SK-N-SH (cell line): ENCODE measurements around the gene CDK18. TPM values are rescaled to one million over a fixed set of nuclear protein-coding genes. Genes with fewer than 3 reads are reported as not detected.

Experiments
- CTCF ChIA-PET: fragments of 300-600, 350-600 bp; formaldehyde crosslinking; extraction: SDS; loops from one replicate; lab custom pipeline; 2021; lab: Yijun Ruan, JAX
- POLR2A ChIA-PET: fragments of 350-600 bp; sonication (Branson Sonifier 250); formaldehyde crosslinking; extraction: SDS; loops from one replicate; lab custom pipeline; 2020; ENCODE audit warnings: antibody characterized with exemption, inconsistent platforms; lab: Yijun Ruan, JAX
- DNase-seq: peaks from one replicate; pipeline ENCODE4 v3.0.0; 2012
- H2AFZ ChIP-seq: fragments of 200-600 bp; sonication (generic); 2 replicates; pipeline ENCODE4 v1.8.1; 2016; ENCODE audit warnings: antibody characterized with exemption, mild to moderate bottlenecking, low read depth
- H3F3A ChIP-seq: fragments of 200-600 bp; sonication (generic); replicated peaks from 2 replicates; pipeline ENCODE3; 2016; ENCODE audit warnings: antibody characterized with exemption, mild to moderate bottlenecking; ENCODE audit not compliant: insufficient read depth
- H3K27ac ChIP-seq, 2 experiments: fragments of 200-500 bp in 1 of 2; fragments of 200-600 bp in 1 of 2; sonication (Bioruptor generic) in 1 of 2; sonication (generic), shearing (Covaris generic) in 1 of 2; 2 replicates each; pipeline versions ENCODE4 v1.5.1 to v1.6.1; 2014 to 2016; ENCODE audit warnings: low read depth in 2 of 2, inconsistent platforms in 1 of 2, low read length in 1 of 2, mild to moderate bottlenecking in 1 of 2, mixed read lengths in 1 of 2
- H3K27me3 ChIP-seq: fragments of 200-600 bp; sonication (generic), shearing (Covaris generic); 2 replicates; pipeline ENCODE4 v1.6.1; 2016; ENCODE audit warnings: mixed run types; ENCODE audit not compliant: insufficient read depth
- H3K36me3 ChIP-seq, 2 experiments: fragments of 200-500 bp in 1 of 2; fragments of 200-600 bp in 1 of 2; sonication (Bioruptor generic) in 1 of 2; sonication (generic) in 1 of 2; replicated peaks in 1 of 2; 2 replicates each; pipeline versions ENCODE3 to v1.5.1; 2014 to 2016; ENCODE audit warnings: low read length in 1 of 2, mild to moderate bottlenecking in 1 of 2; ENCODE audit not compliant: insufficient read depth in 2 of 2, control insufficient read depth in 1 of 2
- H3K4me1 ChIP-seq, 2 experiments: fragments of 200-500 bp in 1 of 2; fragments of 200-600 bp in 1 of 2; sonication (Bioruptor generic) in 1 of 2; sonication (generic), shearing (Covaris generic) in 1 of 2; 2 replicates each; pipeline versions ENCODE4 v1.5.1 to v1.6.1; 2014 to 2016; ENCODE audit warnings: low read depth in 1 of 2, low read length in 1 of 2, mixed run types in 1 of 2; ENCODE audit not compliant: insufficient read depth in 2 of 2, control insufficient read depth in 1 of 2
- H3K4me2 ChIP-seq: fragments of 200-600 bp; sonication (generic), shearing (Covaris generic); 2 replicates; pipeline ENCODE4 v1.6.1; 2017; ENCODE audit warnings: mixed run types
- H3K4me3 ChIP-seq, 2 experiments: fragments of 200-500 bp in 1 of 2; fragments of 200-600 bp in 1 of 2; sonication (Bioruptor generic) in 1 of 2; sonication (generic), shearing (Covaris generic) in 1 of 2; 2 replicates each; pipeline versions ENCODE4 v1.5.1 to v1.8.1; 2014 to 2016; ENCODE audit warnings: low read depth in 2 of 2, inconsistent platforms in 1 of 2, low read length in 1 of 2, mild to moderate bottlenecking in 1 of 2, mixed read lengths in 1 of 2, moderate library complexity in 1 of 2
- H3K79me2 ChIP-seq: fragments of 200-600 bp; sonication (generic); 2 replicates; pipeline ENCODE4 v1.8.1; 2017; ENCODE audit warnings: mild to moderate bottlenecking; ENCODE audit not compliant: insufficient read depth
- H3K9ac ChIP-seq: fragments of 200-600 bp; sonication (generic); 2 replicates; pipeline ENCODE4 v1.6.1; 2017; ENCODE audit warnings: mixed run types
- H3K9me2 ChIP-seq: fragments of 200-600 bp; sonication (generic); 2 replicates; pipeline ENCODE4 v1.6.1; 2017; ENCODE audit warnings: mixed run types
- H3K9me3 ChIP-seq: fragments of 200-600 bp; sonication (generic); 2 replicates; pipeline ENCODE4 v1.6.1; 2017; ENCODE audit warnings: mixed run types, mild to moderate bottlenecking, moderate library complexity
- H4K20me1 ChIP-seq: fragments of 200-600 bp; sonication (generic); 2 replicates; pipeline ENCODE4 v1.6.1; 2017; ENCODE audit warnings: mild to moderate bottlenecking, mixed run types; ENCODE audit not compliant: insufficient read depth
- EP300 ChIP-seq, 2 experiments: IDR thresholded peaks; 2 replicates each; pipeline versions ENCODE4 v1.4.0 to v1.6.1; 2012; ENCODE audit warnings: borderline replicate concordance in 1 of 2, low read depth in 1 of 2, low read length in 1 of 2
- FOSL2 ChIP-seq: IDR thresholded peaks from 2 replicates; pipeline ENCODE4 v1.4.0; 2012; ENCODE audit warnings: low read depth, mild to moderate bottlenecking, moderate library complexity, borderline replicate concordance
- FOXJ3 ChIP-seq: sonication (generic); formaldehyde crosslinking; IDR thresholded peaks from 2 replicates; pipeline ENCODE4 v1.5.1; 2020; ENCODE audit warnings: mild to moderate bottlenecking, missing genetic modification reagents
- FOXM1 ChIP-seq: IDR thresholded peaks from 2 replicates; pipeline ENCODE4 v1.4.0; 2012; ENCODE audit warnings: low read depth, mild to moderate bottlenecking
- GABPA ChIP-seq: IDR thresholded peaks from 2 replicates; pipeline ENCODE4 v1.4.0; 2012; ENCODE audit warnings: low read depth, mild to moderate bottlenecking
- GATA2 ChIP-seq: sonication (generic); formaldehyde crosslinking; IDR thresholded peaks from 2 replicates; pipeline ENCODE4 v1.5.0; 2020; ENCODE audit warnings: mild to moderate bottlenecking, missing genetic modification reagents
- MXI1 ChIP-seq: IDR thresholded peaks from 2 replicates; pipeline ENCODE4 v1.6.1; 2012; ENCODE audit warnings: mild to moderate bottlenecking, low read depth, low read length, improper control_type of control experiment
- NFIC ChIP-seq: IDR thresholded peaks from 2 replicates; pipeline ENCODE4 v1.4.0; 2012; ENCODE audit warnings: borderline replicate concordance
- PBX3 ChIP-seq: IDR thresholded peaks from 2 replicates; pipeline ENCODE4; 2012
- POLR2AphosphoS5 ChIP-seq: IDR thresholded peaks from 2 replicates; pipeline ENCODE4 v1.6.1; 2012; ENCODE audit warnings: low read depth, low read length
- RAD21 ChIP-seq: IDR thresholded peaks from 2 replicates; pipeline ENCODE4 v1.6.1; 2012; ENCODE audit warnings: mild to moderate bottlenecking, low read length
- REST ChIP-seq: IDR thresholded peaks from 2 replicates; pipeline ENCODE4 v1.6.1; 2012; ENCODE audit warnings: mild to moderate bottlenecking, low read depth, low read length, moderate library complexity
- RFX5 ChIP-seq: IDR thresholded peaks from 2 replicates; pipeline ENCODE4 v1.6.1; 2012; ENCODE audit warnings: mild to moderate bottlenecking, improper control_type of control experiment, low read length
- TAF1 ChIP-seq: IDR thresholded peaks from 2 replicates; pipeline ENCODE4 v1.6.1; 2012; ENCODE audit warnings: low read depth, mild to moderate bottlenecking, low read length, moderate library complexity, borderline replicate concordance
- USF1 ChIP-seq: IDR thresholded peaks from 2 replicates; pipeline ENCODE4 v1.4.0; 2012; ENCODE audit warnings: low read depth, borderline replicate concordance
- USF2 ChIP-seq: fragments of 150-350 bp; IDR thresholded peaks from 2 replicates; pipeline ENCODE4 v1.6.1; 2017; ENCODE audit warnings: antibody characterized with exemption, low read length, low read depth, borderline replicate concordance
- YY1 ChIP-seq: IDR thresholded peaks from 2 replicates; pipeline ENCODE4 v1.4.0; 2012; ENCODE audit warnings: low read depth, mild to moderate bottlenecking
- WGBS: methylation state at CpG from one replicate; pipeline ENCODE4 v1.1.6; 2017; ENCODE audit warnings: low lambda C conversion rate; 5-methylcytosine and 5-hydroxymethylcytosine counted together
- polyA plus RNA-seq, 3 experiments: library from polyadenylated mRNA; depleted of rRNA; stranded (reverse); fragments of >200 nt; gene quantifications; 2 replicates each; pipeline ENCODE4 v1.2.3, GENCODE V29; 2012

The CDK18 gene
- polyA plus RNA-seq, 1 of the 3 experiments (the other 2 are of a cell fraction): 2.5 TPM

GRCh38 chr1:205495237-205495823, 9.1 kb upstream of the CDK18 start:
- Histone ChIP-seq H3K4me2 (no peak overlapping the region), H3K27me3 (peaks cover 5% of the 10 kb centered on the region; the same call in 1 of the 2 replicates), H3K9me3 (no peaks in the 10 kb centered on the region), H3K27ac (no peak overlapping the region; a peak in 1 of 4 replicates), H3F3A (no peaks in the 10 kb centered on the region), H3K4me1 (peaks cover 18 to 24% of the 10 kb centered on the region in 2 experiments; a peak in 3 of 4 replicates), H3K79me2 (no peaks in the 10 kb centered on the region), H3K4me3 (no peak overlapping the region), H2AFZ (no peak overlapping the region), H4K20me1 (no peaks in the 10 kb centered on the region), H3K9ac (no peak overlapping the region), H3K36me3 (no peaks in the 10 kb centered on the region), H3K9me2 (no peaks in the 10 kb centered on the region)
- ChIA-PET CTCF (interaction anchor here (1.0 to 45.6 kb wide), 6 partner anchors 9 to 259 kb away, joined by 3 to 1333 read pairs (median 58); no protein-coding TSS in a partner anchor), POLR2A (no interaction called here)
- no peak for DNase-seq
- TF ChIP-seq YY1: no peak
- no peak for TF ChIP-seq TAF1
- no peak for TF ChIP-seq USF2
- TF ChIP-seq USF1: no peak
- 70% methylated on average over 9 of the region's 9 CpGs for WGBS

GRCh38 chr1:205496661-205497060, 7.8 kb upstream of the CDK18 start:
- H3K9me3 ChIP-seq: no peaks in the 10 kb centered on the region
- no peaks in the 10 kb centered on the region for H4K20me1 ChIP-seq
- H2AFZ ChIP-seq: no peak overlapping the region
- H3K79me2 ChIP-seq: no peaks in the 10 kb centered on the region
- H3K4me3 ChIP-seq: no peak overlapping the region
- H3K36me3 ChIP-seq: no peaks in the 10 kb centered on the region
- H3F3A ChIP-seq: no peaks in the 10 kb centered on the region
- no peaks in the 10 kb centered on the region for H3K9me2 ChIP-seq
- H3K9ac ChIP-seq: no peak overlapping the region
- H3K27ac ChIP-seq: no peak overlapping the region
- no peak overlapping the region for H3K4me2 ChIP-seq
- TF ChIP-seq YY1: no peak
- no peak for TF ChIP-seq MXI1
- TF ChIP-seq GABPA: no peak
- no peak for TF ChIP-seq REST
- TF ChIP-seq RFX5: no peak
- no peak for TF ChIP-seq FOXJ3 (CRISPR knock-in tag)
- no peak for TF ChIP-seq RAD21
- no peak for TF ChIP-seq POLR2AphosphoS5
- no peak for TF ChIP-seq FOSL2
- TF ChIP-seq NFIC: no peak
- no peak for TF ChIP-seq FOXM1
- no peak for TF ChIP-seq EP300 (IDR thresholded peaks at IDR 0.05; ENCODE audit: borderline replicate concordance in 1 of 2, low read depth in 1 of 2, low read length in 1 of 2)
- no peak for TF ChIP-seq PBX3
- no peak for TF ChIP-seq GATA2 (CRISPR knock-in tag)
- H3K4me1 ChIP-seq: peaks cover 18 to 38% of the 10 kb centered on the region in 2 experiments
- ChIA-PET POLR2A (no interaction called here), CTCF (interaction anchor here (1.6 to 45.6 kb wide), 3 partner anchors 10 to 258 kb away, joined by 3 to 1333 read pairs (median 141); no protein-coding TSS in a partner anchor)
- DNase-seq: no peak
- peaks cover 5% of the 10 kb centered on the region; the same call in 1 of the 2 replicates for H3K27me3 ChIP-seq
- 83% methylated on average over 1 of the region's 1 CpG for WGBS
